A549 (cell line): ENCODE results near the gene TUSC2. TPM values are rescaled to one million over a fixed set of nuclear protein-coding genes. Genes with fewer than 3 reads are reported as not detected.

Experiments used
- ATAC-seq, 2 experiments: fragments of 200-7000 bp in 1 of 2; fragments of >200 bp in 1 of 2; cut with Nextera tagmentation in 1 of 2; cut with Tn5 transposase in 1 of 2; 3 replicates each; pipeline versions ENCODE4 v1.8.0 to v1.9.1; 2018 to 2020; ENCODE audit warnings: mild to moderate bottlenecking in 1 of 2, moderate library complexity in 1 of 2
- CTCF ChIA-PET: fragments of 300-600 bp; sonication (Branson Sonifier 250); formaldehyde crosslinking; extraction: SDS; loops from one replicate; lab custom pipeline; 2021; ENCODE audit warnings: antibody characterized with exemption, inconsistent platforms; lab: Yijun Ruan, JAX
- POLR2A ChIA-PET: fragments of 350-600 bp; formaldehyde crosslinking; extraction: SDS; loops from one replicate; lab custom pipeline; 2021; ENCODE audit warnings: antibody characterized with exemption, inconsistent platforms; lab: Yijun Ruan, JAX
- DNase-seq, 2 experiments: peaks; one replicate each; pipeline versions ENCODE4 v3.0.0 to v3.0.0-alpha.2; 2011 to 2016; ENCODE audit warnings: low read depth in 1 of 2, low spot score in 1 of 2
- FAIRE-seq: peaks from 2 replicates; lab custom pipeline; 2011; peaks lifted over from hg19 to GRCh38; lab: Jason Lieb, UNC
- H3K27ac ChIP-seq, 2 experiments: fragments of >200 bp; sonication (Bioruptor Twin); formaldehyde crosslinking; 3 replicates each; pipeline ENCODE4 v1.5.1; 2016 to 2017
- H3K4me1 ChIP-seq: fragments of >200 bp; sonication (Bioruptor Twin); formaldehyde crosslinking; 3 replicates; pipeline ENCODE4 v1.6.1; 2016
- H3K4me2 ChIP-seq: fragments of >200 bp; sonication (Bioruptor Twin); formaldehyde crosslinking; 3 replicates; pipeline ENCODE4 v1.6.1; 2016
- H3K4me3 ChIP-seq: fragments of >200 bp; sonication (Bioruptor Twin); formaldehyde crosslinking; 3 replicates; pipeline ENCODE4 v1.5.1; 2016
- H3K9me3 ChIP-seq: fragments of >200 bp; sonication (Bioruptor Twin); formaldehyde crosslinking; 3 replicates; pipeline ENCODE4 v1.6.1; 2016
- CBX2 ChIP-seq: fragments of 200-600 bp; sonication (generic); IDR thresholded peaks from 2 replicates; pipeline ENCODE4 v1.6.1; 2016; ENCODE audit warnings: low read depth, mild to moderate bottlenecking, borderline replicate concordance
- EHMT2 ChIP-seq: fragments of 200-600 bp; sonication (generic); IDR thresholded peaks from 2 replicates; pipeline ENCODE4 v1.6.1; 2016; ENCODE audit warnings: antibody characterized with exemption, low read depth, mild to moderate bottlenecking, moderate library complexity
- HOXA7 ChIP-seq: fragments of 250-450 bp; sonication (Bioruptor Pico); IDR thresholded peaks from 2 replicates; pipeline ENCODE4 v1.5.0; 2020; ENCODE audit warnings: mild to moderate bottlenecking, moderate library complexity
- HOXB13 ChIP-seq: fragments of 250-450 bp; sonication (Bioruptor Pico); IDR thresholded peaks from 2 replicates; pipeline ENCODE4 v1.5.0; 2020; ENCODE audit warnings: low read depth, mild to moderate bottlenecking, moderate library complexity
- JUN ChIP-seq, 2 experiments: fragments of >200 bp; sonication (Bioruptor Twin); formaldehyde crosslinking; IDR thresholded peaks; 2 replicates in 1 of 2; 3 replicates in 1 of 2; pipeline ENCODE4 v1.6.1; 2016 to 2017
- NPAS2 ChIP-seq: fragments of 250-450 bp; sonication (Bioruptor Pico); IDR thresholded peaks from 2 replicates; pipeline ENCODE4 v1.8.0; 2022; ENCODE audit warnings: mild to moderate bottlenecking, moderate library complexity, borderline replicate concordance
- PHF8 ChIP-seq: fragments of 200-600 bp; sonication (generic); IDR thresholded peaks from 2 replicates; pipeline ENCODE4 v1.6.1; 2016; ENCODE audit warnings: low read depth, mild to moderate bottlenecking, antibody characterized with exemption, moderate library complexity, borderline replicate concordance
- POLR2A ChIP-seq: IDR thresholded peaks from 2 replicates; pipeline ENCODE4 v1.6.1; 2012; ENCODE audit warnings: mild to moderate bottlenecking, low read length
- POLR2AphosphoS2 ChIP-seq: conservative IDR thresholded peaks from 2 replicates; pipeline ENCODE4 v1.6.1; 2012; ENCODE audit warnings: low read length, improper control_type of control experiment, inconsistent platforms
- RAD21 ChIP-seq, 2 experiments: fragments of >200 bp in 1 of 2; sonication (Bioruptor Twin) in 1 of 2; formaldehyde crosslinking in 1 of 2; IDR thresholded peaks in 1 of 2; conservative IDR thresholded peaks in 1 of 2; 2 replicates in 1 of 2; 3 replicates in 1 of 2; pipeline ENCODE4 v1.6.1; 2012 to 2018; ENCODE audit warnings: inconsistent platforms in 1 of 2
- RCOR1 ChIP-seq: fragments of 150-350 bp; IDR thresholded peaks from 2 replicates; pipeline ENCODE4 v1.6.1; 2014; ENCODE audit warnings: antibody characterized with exemption, low read length, low read depth
- ZSCAN20 ChIP-seq: fragments of 250-450 bp; sonication (Bioruptor Pico); IDR thresholded peaks from 2 replicates; pipeline ENCODE4 v1.8.0; 2022; ENCODE audit warnings: mild to moderate bottlenecking, moderate library complexity
- WGBS: methylation state at CpG from one replicate; pipeline ENCODE4 v1.1.6; 2017; ENCODE audit errors: missing lambda C conversion rate; 5-methylcytosine and 5-hydroxymethylcytosine counted together
- polyA plus RNA-seq, 4 experiments: library from polyadenylated mRNA; depleted of rRNA in 3 of 4; stranded (reverse); fragments of >200 nt; fragmentation: RNase III in 1 of 4; extraction: RNeasy Plus Mini Kit Qiagen cat#74134 plus additional on column Dnase treatment in 1 of 4; gene quantifications; 2 replicates in 3 of 4; 3 replicates in 1 of 4; pipeline ENCODE4 v1.2.3, GENCODE V29; 2011 to 2017
- TF ChIP-seq, protein P1 (sequence below): fragments of 200-600 bp; sonication (generic); IDR thresholded peaks from 2 replicates; pipeline ENCODE4 v1.6.1; 2016; ENCODE audit warnings: antibody characterized with exemption, mild to moderate bottlenecking, moderate library complexity
- TF ChIP-seq, protein P2 (sequence below): IDR thresholded peaks from 2 replicates; pipeline ENCODE4 v1.6.1; 2012
- TF ChIP-seq, protein P3 (sequence below): fragments of >200 bp; sonication (Bioruptor Twin); formaldehyde crosslinking; IDR thresholded peaks from 3 replicates; pipeline ENCODE4 v1.6.1; 2016
- TF ChIP-seq, protein P4 (sequence below): fragments of 150-350 bp; IDR thresholded peaks from 2 replicates; pipeline ENCODE4 v1.6.1; 2014; ENCODE audit warnings: low read depth, mild to moderate bottlenecking, low read length
- TF ChIP-seq, protein P5 (sequence below): fragments of 250-450 bp; sonication (Bioruptor Pico); IDR thresholded peaks from 2 replicates; pipeline ENCODE4 v1.5.0; 2020; ENCODE audit warnings: low read depth, mild to moderate bottlenecking, moderate library complexity
- TF ChIP-seq, protein P6 (sequence below): IDR thresholded peaks from 2 replicates; pipeline ENCODE4 v1.6.1; 2012; ENCODE audit warnings: low read depth, borderline replicate concordance

The TUSC2 gene
- polyA plus RNA-seq, 2 of the 4 experiments (the other 2 are of a cell fraction) = 18.2 to 23.5 TPM

DNA sequence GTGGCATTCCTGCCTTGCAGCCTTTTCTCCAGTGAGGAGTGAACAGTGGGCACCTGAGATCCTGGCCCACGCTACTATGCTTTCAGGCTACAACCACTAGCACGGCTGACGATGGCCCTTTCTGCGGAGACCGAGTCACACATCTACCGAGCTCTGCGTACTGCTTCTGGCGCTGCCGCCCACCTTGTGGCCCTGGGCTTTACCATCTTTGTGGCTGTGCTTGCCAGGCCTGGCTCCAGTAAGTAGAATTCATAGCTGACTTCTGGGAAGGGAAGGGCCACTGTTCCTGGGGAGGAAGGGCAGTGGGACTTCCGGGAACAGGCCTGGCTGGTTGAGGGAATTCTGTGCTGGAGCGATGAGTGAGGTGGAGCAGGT lies 23.3 kb upstream of the TUSC2 start:
- 62% methylated on average over 10 of the region's 11 CpGs for WGBS
- CTCF ChIA-PET = interaction anchor here (1.3 to 5.3 kb wide), 4 partner anchors 191 to 263 kb away, joined by 3 to 32 read pairs (median 4); no protein-coding TSS in a partner anchor
- DNase-seq (no peak), FAIRE-seq (no peak), ATAC-seq (no peak; a peak in 1 of 6 replicates)
- Histone ChIP-seq H3K4me3 (peak overlapping the region; percentile 76), H3K27ac (peak overlapping the region; percentile 97 to 100), H3K9me3 (no peaks in the 10 kb centered on the region)
- POLR2A ChIA-PET = interaction anchor here (0.6 to 1.6 kb wide), 3 partner anchors 8 to 23 kb away, joined by 5 to 13 read pairs (median 10); partner anchors contain the start of genes TMEM115 and TUSC2
- TF ChIP-seq, protein P1, sequence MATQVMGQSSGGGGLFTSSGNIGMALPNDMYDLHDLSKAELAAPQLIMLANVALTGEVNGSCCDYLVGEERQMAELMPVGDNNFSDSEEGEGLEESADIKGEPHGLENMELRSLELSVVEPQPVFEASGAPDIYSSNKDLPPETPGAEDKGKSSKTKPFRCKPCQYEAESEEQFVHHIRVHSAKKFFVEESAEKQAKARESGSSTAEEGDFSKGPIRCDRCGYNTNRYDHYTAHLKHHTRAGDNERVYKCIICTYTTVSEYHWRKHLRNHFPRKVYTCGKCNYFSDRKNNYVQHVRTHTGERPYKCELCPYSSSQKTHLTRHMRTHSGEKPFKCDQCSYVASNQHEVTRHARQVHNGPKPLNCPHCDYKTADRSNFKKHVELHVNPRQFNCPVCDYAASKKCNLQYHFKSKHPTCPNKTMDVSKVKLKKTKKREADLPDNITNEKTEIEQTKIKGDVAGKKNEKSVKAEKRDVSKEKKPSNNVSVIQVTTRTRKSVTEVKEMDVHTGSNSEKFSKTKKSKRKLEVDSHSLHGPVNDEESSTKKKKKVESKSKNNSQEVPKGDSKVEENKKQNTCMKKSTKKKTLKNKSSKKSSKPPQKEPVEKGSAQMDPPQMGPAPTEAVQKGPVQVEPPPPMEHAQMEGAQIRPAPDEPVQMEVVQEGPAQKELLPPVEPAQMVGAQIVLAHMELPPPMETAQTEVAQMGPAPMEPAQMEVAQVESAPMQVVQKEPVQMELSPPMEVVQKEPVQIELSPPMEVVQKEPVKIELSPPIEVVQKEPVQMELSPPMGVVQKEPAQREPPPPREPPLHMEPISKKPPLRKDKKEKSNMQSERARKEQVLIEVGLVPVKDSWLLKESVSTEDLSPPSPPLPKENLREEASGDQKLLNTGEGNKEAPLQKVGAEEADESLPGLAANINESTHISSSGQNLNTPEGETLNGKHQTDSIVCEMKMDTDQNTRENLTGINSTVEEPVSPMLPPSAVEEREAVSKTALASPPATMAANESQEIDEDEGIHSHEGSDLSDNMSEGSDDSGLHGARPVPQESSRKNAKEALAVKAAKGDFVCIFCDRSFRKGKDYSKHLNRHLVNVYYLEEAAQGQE = 0 out of 2 replicates have a peak, but pooled peaks have one; percentile 3
- TF ChIP-seq RAD21 (conservative IDR thresholded peaks at IDR 0.05 in 1 of 2, IDR thresholded peaks at IDR 0.05 in 1 of 2) = no peak
- TF ChIP-seq, all 56 proteins: peak for 1
- H3K4me2 ChIP-seq = peak overlapping the region; percentile 99
- H3K4me1 ChIP-seq = peaks cover 30% of the 10 kb centered on the region

DNA sequence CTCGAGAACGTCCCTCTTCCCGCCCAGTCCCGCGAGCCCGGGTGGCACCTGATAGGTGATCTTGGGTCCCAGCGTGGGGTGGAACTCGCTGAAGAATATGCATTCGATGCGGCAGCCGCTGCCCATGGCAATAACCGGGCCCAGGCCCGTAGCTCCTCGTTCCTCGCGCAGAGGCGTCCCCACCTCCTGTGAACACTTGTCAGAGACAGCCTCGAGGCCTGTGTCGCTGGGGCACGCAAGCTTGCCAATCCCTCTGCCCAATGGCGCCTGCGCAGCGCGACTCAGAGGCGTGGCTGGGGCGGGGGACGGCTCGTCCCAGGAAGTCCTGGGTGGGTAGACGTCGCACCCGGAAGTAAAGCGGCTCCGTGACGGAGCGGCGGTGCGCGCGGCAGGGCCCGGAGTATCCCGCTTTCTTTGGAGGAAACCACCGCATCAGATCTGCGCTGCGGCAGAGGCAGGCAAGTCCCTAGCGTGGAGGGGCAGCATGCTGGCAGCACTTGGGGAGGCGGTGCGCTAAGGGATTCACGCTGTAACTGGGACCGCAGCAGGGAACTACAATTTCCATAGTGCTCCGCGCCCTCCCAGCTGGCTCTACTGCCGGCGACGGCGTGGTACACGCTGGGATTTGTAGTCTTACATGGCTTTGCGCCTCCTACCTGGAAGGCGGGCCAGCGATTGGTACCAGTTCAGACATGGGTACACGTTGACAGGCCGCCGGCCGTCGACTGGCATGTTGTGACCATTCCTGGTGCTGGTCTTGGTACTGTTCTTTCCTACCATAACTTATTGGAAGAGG lies 22.7 kb upstream of the TUSC2 start, which contains the start of the genes CYB561D2 and NPRL2:
Gene CYB561D2, plus strand, starts transcription at position 336 of the 796 bp plus-strand sequence. CDS start 572 bp downstream, outside the sequence.
Gene NPRL2, minus strand, starts transcription at position 249 of the 796 bp plus-strand sequence. Its CDS starts 123 bp downstream, at position 126.
- H3K4me1 ChIP-seq = peaks cover 28% of the 10 kb centered on the region; the same call in 2 of the 3 replicates
- DNase-seq = peak; percentile 92
- peak; percentile 86 to 91 for ATAC-seq
- TF ChIP-seq EHMT2 (no peak), POLR2AphosphoS2 (no peak), HOXB13 (peak; percentile 77; the same call in 1 of the 2 replicates), RCOR1 (no peak), JUN (IDR thresholded peaks at IDR 0.05) (peak; percentile 31 to 80; a peak in 3 of 5 replicates), PHF8 (peak; percentile 44; the same call in 1 of the 2 replicates), POLR2A (peak; percentile 68), ZSCAN20 (CRISPR knock-in tag) (no peak), NPAS2 (CRISPR knock-in tag) (no peak), HOXA7 (CRISPR knock-in tag) (no peak), CBX2 (no peak)
- TF ChIP-seq, protein P2, sequence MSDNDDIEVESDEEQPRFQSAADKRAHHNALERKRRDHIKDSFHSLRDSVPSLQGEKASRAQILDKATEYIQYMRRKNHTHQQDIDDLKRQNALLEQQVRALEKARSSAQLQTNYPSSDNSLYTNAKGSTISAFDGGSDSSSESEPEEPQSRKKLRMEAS = peak; percentile 96
- TF ChIP-seq, protein P3, sequence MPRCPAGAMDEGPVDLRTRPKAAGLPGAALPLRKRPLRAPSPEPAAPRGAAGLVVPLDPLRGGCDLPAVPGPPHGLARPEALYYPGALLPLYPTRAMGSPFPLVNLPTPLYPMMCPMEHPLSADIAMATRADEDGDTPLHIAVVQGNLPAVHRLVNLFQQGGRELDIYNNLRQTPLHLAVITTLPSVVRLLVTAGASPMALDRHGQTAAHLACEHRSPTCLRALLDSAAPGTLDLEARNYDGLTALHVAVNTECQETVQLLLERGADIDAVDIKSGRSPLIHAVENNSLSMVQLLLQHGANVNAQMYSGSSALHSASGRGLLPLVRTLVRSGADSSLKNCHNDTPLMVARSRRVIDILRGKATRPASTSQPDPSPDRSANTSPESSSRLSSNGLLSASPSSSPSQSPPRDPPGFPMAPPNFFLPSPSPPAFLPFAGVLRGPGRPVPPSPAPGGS = no peak
- TF ChIP-seq, protein P4, sequence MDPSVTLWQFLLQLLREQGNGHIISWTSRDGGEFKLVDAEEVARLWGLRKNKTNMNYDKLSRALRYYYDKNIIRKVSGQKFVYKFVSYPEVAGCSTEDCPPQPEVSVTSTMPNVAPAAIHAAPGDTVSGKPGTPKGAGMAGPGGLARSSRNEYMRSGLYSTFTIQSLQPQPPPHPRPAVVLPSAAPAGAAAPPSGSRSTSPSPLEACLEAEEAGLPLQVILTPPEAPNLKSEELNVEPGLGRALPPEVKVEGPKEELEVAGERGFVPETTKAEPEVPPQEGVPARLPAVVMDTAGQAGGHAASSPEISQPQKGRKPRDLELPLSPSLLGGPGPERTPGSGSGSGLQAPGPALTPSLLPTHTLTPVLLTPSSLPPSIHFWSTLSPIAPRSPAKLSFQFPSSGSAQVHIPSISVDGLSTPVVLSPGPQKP = no peak
- TF ChIP-seq, protein P5, sequence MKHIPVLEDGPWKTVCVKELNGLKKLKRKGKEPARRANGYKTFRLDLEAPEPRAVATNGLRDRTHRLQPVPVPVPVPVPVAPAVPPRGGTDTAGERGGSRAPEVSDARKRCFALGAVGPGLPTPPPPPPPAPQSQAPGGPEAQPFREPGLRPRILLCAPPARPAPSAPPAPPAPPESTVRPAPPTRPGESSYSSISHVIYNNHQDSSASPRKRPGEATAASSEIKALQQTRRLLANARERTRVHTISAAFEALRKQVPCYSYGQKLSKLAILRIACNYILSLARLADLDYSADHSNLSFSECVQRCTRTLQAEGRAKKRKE (CRISPR knock-in tag) = peak; percentile 64; the same call in 1 of the 2 replicates
- TF ChIP-seq, protein P6, sequence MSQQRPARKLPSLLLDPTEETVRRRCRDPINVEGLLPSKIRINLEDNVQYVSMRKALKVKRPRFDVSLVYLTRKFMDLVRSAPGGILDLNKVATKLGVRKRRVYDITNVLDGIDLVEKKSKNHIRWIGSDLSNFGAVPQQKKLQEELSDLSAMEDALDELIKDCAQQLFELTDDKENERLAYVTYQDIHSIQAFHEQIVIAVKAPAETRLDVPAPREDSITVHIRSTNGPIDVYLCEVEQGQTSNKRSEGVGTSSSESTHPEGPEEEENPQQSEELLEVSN = peak; percentile 97
- 1% methylated on average over 18 of the region's 64 CpGs for WGBS
- POLR2A ChIA-PET = interaction anchor here (0.6 to 1.6 kb wide), 5 partner anchors 8 to 218 kb away, joined by 3 to 13 read pairs (median 5); partner anchors contain the start of genes HEMK1, TMEM115 and TUSC2
- H3K4me3 ChIP-seq = peak within 1 kb of the TSS; percentile 76
- H3K4me2 ChIP-seq = peak within 1 kb of the TSS; percentile 99
- CTCF ChIA-PET = interaction anchor here (1.2 to 5.3 kb wide), 6 partner anchors 39 to 264 kb away, joined by 3 to 32 read pairs (median 4); no protein-coding TSS in a partner anchor
- no peaks in the 10 kb centered on the region for H3K9me3 ChIP-seq
- FAIRE-seq = no peak
- peak within 1 kb of the TSS; percentile 97 to 100 for H3K27ac ChIP-seq
